K562 (cell line): ENCODE results near the gene HIVEP1. TPM values are rescaled to one million over a fixed set of nuclear protein-coding genes. Genes with fewer than 3 reads are reported as not detected.

Experiments used
- CC2D1A ChIP-seq: fragments of 450-650 bp; IDR thresholded peaks from 2 replicates; pipeline ENCODE4 v1.6.1; 2017; ENCODE audit warnings: mild to moderate bottlenecking
- CXXC5 ChIP-seq: fragments of 250-450 bp; sonication (Bioruptor Pico); IDR thresholded peaks from 2 replicates; pipeline ENCODE4 v1.8.0; 2022; ENCODE audit warnings: inconsistent platforms, mild to moderate bottlenecking, moderate library complexity
- DNMT1 ChIP-seq: fragments of 450-650 bp; IDR thresholded peaks from 2 replicates; pipeline ENCODE4 v1.6.1; 2016; ENCODE audit warnings: antibody characterized with exemption, mild to moderate bottlenecking
- FUS ChIP-seq: fragments of 200-400 bp; formaldehyde crosslinking; optimal IDR thresholded peaks from 2 replicates; pipeline ENCODE3; 2017; ENCODE audit warnings: low read depth, low read length
- HNRNPK ChIP-seq: fragments of 200-400 bp; formaldehyde crosslinking; IDR thresholded peaks from one replicate; pipeline ENCODE4 v1.6.1; 2018; ENCODE audit warnings: mild to moderate bottlenecking, low read depth, low read length; ENCODE audit not compliant: poor library complexity, severe bottlenecking
- KAT7 ChIP-seq: sonication (generic); formaldehyde crosslinking; IDR thresholded peaks from 2 replicates; pipeline ENCODE4 v1.8.0; 2022; ENCODE audit warnings: missing genetic modification reagents, mild to moderate bottlenecking, borderline replicate concordance
- MITF ChIP-seq: IDR thresholded peaks from 2 replicates; pipeline ENCODE4 v1.6.1; 2014; ENCODE audit warnings: antibody characterized with exemption
- MLLT1 ChIP-seq, 2 experiments: fragments of 450-650 bp; IDR thresholded peaks; 2 replicates each; pipeline ENCODE4 v1.6.1; 2016
- MXI1 ChIP-seq: IDR thresholded peaks from 2 replicates; pipeline ENCODE4 v1.6.1; 2011; ENCODE audit warnings: low read depth, mild to moderate bottlenecking, improper control_type of control experiment, low read length
- SMAD4 ChIP-seq: fragments of 250-450 bp; sonication (Bioruptor Pico); conservative IDR thresholded peaks from 2 replicates; pipeline ENCODE4 v1.8.0; 2021; ENCODE audit warnings: inconsistent platforms, mild to moderate bottlenecking, moderate library complexity
- ZNF146 ChIP-seq: IDR thresholded peaks from one replicate; pipeline ENCODE4 v1.6.1; 2018; ENCODE audit warnings: missing compliant biosample characterization; ENCODE audit not compliant: unreplicated experiment
- polyA plus RNA-seq, 8 experiments: library from polyadenylated mRNA; depleted of rRNA in 4 of 8; stranded (reverse) in 5 of 8; unstranded in 3 of 8; fragments of >200 nt; fragmentation: Nextera tagmentation in 2 of 8; fragmentation: Illumina TruSeq in 1 of 8; extraction: Ambion mirVana in 2 of 8; extraction: Trizol in 1 of 8; gene quantifications; 2 replicates each; pipeline versions ENCODE4 v1.2.1 to v1.2.3, GENCODE V29; 2011 to 2014; ENCODE audit warnings: inconsistent platforms in 1 of 8, missing spikeins in 1 of 8
- total RNA-seq, 7 experiments: library from RNA; depleted of rRNA in 6 of 7; stranded (reverse); fragments of >200 nt in 6 of 7; fragmentation: Illumina TruSeq in 2 of 7; extraction: Trizol in 2 of 7; gene quantifications; 2 replicates each; pipeline versions ENCODE4 v1.2.1 to v1.2.3, GENCODE V29; 2011 to 2021; ENCODE audit warnings: low replicate concordance in 1 of 7
- TF ChIP-seq, protein P1 (sequence below), 2 experiments: fragments of 450-650 bp; formaldehyde crosslinking in 1 of 2; IDR thresholded peaks; 2 replicates each; pipeline versions ENCODE4 v1.4.0 to v1.6.1; 2014 to 2020; ENCODE audit warnings: mild to moderate bottlenecking in 2 of 2, borderline replicate concordance in 1 of 2, low read depth in 1 of 2
- TF ChIP-seq, protein P2 (sequence below): fragments of 250-450 bp; sonication (Bioruptor Pico); IDR thresholded peaks from 2 replicates; pipeline ENCODE4 v1.4.0; 2020; ENCODE audit warnings: mild to moderate bottlenecking, moderate library complexity, borderline replicate concordance

HIVEP1 gene
- total and polyA plus RNA-seq, 9 of the 15 experiments (the other 6 are each of a cell fraction or from before 2014, with no cell fraction given) = 6.0 to 33.3 (median 21.7) TPM

- TF ChIP-seq, protein P1, sequence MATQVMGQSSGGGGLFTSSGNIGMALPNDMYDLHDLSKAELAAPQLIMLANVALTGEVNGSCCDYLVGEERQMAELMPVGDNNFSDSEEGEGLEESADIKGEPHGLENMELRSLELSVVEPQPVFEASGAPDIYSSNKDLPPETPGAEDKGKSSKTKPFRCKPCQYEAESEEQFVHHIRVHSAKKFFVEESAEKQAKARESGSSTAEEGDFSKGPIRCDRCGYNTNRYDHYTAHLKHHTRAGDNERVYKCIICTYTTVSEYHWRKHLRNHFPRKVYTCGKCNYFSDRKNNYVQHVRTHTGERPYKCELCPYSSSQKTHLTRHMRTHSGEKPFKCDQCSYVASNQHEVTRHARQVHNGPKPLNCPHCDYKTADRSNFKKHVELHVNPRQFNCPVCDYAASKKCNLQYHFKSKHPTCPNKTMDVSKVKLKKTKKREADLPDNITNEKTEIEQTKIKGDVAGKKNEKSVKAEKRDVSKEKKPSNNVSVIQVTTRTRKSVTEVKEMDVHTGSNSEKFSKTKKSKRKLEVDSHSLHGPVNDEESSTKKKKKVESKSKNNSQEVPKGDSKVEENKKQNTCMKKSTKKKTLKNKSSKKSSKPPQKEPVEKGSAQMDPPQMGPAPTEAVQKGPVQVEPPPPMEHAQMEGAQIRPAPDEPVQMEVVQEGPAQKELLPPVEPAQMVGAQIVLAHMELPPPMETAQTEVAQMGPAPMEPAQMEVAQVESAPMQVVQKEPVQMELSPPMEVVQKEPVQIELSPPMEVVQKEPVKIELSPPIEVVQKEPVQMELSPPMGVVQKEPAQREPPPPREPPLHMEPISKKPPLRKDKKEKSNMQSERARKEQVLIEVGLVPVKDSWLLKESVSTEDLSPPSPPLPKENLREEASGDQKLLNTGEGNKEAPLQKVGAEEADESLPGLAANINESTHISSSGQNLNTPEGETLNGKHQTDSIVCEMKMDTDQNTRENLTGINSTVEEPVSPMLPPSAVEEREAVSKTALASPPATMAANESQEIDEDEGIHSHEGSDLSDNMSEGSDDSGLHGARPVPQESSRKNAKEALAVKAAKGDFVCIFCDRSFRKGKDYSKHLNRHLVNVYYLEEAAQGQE (IDR thresholded peaks at IDR 0.05; ENCODE audit: borderline replicate concordance) = no peak
- TF ChIP-seq, protein P1 (CRISPR knock-in tag; IDR thresholded peaks at IDR 0.05; ENCODE audit: low read depth) = peak; percentile 45; the same call in 1 of the 2 replicates
- TF ChIP-seq SMAD4 (CRISPR knock-in tag) (peak; percentile 53; the same call in 1 of the 2 replicates), MXI1 (no peak), CXXC5 (peak; percentile 58; the same call in 1 of the 2 replicates), FUS (no peak), CC2D1A (0 out of 2 replicates have a peak, but pooled peaks have one; percentile 28), HNRNPK (no peak), DNMT1 (no peak), ZNF146 (CRISPR knock-in tag) (no peak), MITF (no peak), MLLT1 (IDR thresholded peaks at IDR 0.05) (peak; percentile 54 to 84; a peak in 3 of 4 replicates), KAT7 (CRISPR knock-in tag) (no peak)
- TF ChIP-seq, protein P2, sequence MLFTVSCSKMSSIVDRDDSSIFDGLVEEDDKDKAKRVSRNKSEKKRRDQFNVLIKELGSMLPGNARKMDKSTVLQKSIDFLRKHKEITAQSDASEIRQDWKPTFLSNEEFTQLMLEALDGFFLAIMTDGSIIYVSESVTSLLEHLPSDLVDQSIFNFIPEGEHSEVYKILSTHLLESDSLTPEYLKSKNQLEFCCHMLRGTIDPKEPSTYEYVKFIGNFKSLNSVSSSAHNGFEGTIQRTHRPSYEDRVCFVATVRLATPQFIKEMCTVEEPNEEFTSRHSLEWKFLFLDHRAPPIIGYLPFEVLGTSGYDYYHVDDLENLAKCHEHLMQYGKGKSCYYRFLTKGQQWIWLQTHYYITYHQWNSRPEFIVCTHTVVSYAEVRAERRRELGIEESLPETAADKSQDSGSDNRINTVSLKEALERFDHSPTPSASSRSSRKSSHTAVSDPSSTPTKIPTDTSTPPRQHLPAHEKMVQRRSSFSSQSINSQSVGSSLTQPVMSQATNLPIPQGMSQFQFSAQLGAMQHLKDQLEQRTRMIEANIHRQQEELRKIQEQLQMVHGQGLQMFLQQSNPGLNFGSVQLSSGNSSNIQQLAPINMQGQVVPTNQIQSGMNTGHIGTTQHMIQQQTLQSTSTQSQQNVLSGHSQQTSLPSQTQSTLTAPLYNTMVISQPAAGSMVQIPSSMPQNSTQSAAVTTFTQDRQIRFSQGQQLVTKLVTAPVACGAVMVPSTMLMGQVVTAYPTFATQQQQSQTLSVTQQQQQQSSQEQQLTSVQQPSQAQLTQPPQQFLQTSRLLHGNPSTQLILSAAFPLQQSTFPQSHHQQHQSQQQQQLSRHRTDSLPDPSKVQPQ (CRISPR knock-in tag) = no peak
Measured at GRCh38 chr6:12010635-12011275, 1.4 kb upstream of the HIVEP1 start (continued).
